Right ventricle myocardium inferior (tissue), 1 donor: ENCODE results near the gene A4GALT. TPM values are rescaled to one million over a fixed set of nuclear protein-coding genes. Genes with fewer than 3 reads are reported as not detected.

ENCODE experiments used
- ATAC-seq: fragments of 200-7000 bp; cut with Tn5 transposase; one replicate; pipeline ENCODE4 v1.9.1; 2020; ENCODE audit warnings: mild to moderate bottlenecking, moderate library complexity
- DNase-seq: peaks from one replicate; pipeline ENCODE4 v3.0.0; 2021; ENCODE audit errors: missing footprints
- intact Hi-C: fragments of 100-400 bp; cut with DNase I; formaldehyde crosslinking; loops from one replicate; pipeline ENCODE4 v1.11.0; 2022
- total RNA-seq: library from RNA; stranded (reverse); fragmentation: NEBNext Ultra II Directional; extraction: Animal tissue kit (Norgen Biotek cat#: 25700); gene quantifications from one replicate; pipeline ENCODE4 v1.2.1, GENCODE V29; 2021
- donor health status: DM: no; HTN: yes; CAD: no; lungs with severe emphysema.

A4GALT gene
- total RNA-seq, 1 donor from 2014 or later, result 81.2 TPM

DNA sequence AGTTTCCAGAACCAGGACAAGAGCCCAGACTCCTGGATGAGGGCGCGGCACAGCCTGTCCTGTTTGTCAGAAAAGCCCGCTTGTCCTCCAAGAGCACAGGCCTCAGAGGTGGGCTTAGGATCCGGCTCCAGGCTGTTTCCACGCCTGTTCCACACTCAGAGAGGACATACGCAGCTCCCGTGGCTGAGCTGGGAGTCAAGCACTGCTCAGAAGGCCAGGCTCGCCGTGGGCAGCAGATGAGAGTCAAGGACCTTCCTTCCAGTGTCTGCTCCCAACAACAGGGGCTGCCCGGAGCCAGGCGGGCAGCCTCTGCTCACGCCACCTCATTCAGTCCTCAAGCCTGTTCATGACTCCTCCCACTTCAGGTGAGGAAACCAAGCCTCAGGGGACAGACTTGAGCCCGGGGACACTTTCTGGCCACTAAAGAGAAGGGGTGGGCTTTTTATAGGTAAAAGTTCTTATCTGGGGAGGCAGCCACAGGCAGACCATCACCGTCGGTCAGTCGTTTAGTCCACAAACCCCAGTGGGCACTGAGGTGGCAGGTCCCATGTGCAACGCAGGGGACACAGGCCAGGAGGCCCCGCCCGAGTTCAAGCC lies 75.2 kb downstream of the A4GALT start:
- intact Hi-C loops, result loop anchor here (2.0 to 5.0 kb wide), 2 partner anchors 31 to 42 kb away; partner anchors contain the start of gene POLDIP3
- no peak for DNase-seq
- peak; percentile 9 for ATAC-seq

DNA sequence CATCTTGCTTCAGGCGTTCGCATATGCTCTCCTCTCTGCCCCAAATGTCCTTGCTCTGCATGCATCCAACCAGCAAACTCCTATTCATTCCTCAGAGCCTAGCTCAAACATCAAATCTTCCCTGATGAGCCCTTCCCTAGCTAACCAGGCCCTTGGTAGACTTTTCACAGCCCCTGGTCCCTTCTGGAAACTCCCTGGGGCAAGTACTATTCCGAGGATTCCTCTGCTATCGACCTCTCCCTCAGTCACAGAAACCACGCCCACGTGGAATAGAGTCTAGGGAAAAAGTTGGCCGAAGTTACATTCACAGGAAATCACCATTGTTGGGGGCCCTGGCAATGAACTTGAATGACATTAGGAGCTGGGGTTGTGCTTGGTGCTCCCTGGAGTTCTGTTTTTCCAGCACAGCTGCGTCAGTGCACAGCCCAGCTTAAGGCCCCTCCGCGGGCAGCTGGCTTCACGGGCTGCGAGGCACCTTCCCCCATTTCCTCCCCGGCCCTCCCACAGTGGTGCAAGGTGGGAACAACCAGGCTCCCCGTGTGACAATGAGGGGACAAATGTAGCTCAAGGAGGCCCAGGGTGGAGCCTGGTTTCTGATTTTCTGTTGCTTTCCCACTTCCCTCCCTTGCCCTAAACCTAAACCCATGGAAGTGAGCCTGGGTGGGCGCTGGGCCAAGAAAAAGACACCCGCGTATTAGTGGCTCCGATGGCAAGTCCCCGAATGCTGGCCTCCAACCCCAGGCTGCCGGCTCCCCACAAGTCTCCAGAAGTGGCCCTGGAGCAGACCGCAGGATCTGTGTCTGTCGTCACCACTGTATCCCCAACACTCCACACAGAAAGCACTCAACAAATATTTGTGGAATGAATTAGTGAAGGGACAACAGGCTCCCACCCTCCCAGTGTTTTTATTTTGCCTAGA lies 76.0 kb downstream of the A4GALT start:
- no peak for DNase-seq
- peak; percentile 7 for ATAC-seq
- intact Hi-C loops, result loop anchor here (2.0 to 5.0 kb wide), 2 partner anchors 30 to 43 kb away; partner anchors contain the start of gene POLDIP3

DNA sequence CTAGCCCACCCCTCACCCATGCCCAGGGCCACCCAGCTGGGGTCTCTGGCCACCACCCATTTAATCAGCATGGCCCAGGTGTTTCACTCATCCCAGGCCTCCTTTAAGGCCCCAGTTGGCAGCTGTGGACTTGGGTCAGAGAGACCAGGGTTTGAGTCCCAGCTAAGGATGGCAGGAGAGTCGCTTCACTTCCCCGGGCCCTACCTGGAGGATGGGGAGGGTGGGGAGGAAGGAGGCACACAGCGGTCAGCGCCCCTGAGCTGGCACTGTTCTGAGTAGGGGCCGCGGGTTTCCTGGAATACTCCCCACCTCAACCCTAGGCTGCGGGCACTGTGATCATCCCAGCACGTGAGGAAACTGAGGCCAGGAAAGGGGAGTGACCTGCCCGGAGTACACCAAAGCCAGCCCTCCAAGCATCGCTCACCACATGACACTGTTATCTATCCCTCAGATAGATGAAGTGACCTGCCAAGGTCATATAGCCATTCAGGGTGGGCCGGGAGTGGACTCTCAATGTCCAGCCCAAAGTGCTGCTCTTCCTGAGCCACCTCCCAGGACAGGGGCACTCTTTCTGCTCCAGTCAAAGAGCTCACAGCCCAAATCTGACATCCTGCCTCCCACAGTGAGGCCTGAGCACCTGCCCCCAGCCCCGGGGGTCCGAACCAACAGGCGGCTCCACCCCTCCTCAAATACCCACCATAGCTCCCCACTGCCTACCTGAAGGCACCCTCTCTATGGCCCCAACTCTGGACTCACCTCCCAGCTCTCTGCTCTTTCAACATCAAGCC lies 76.8 kb downstream of the A4GALT start:
- intact Hi-C loops, result loop anchor here (2.0 kb wide), 1 partner anchor 29 kb away; the partner anchor contains the start of gene POLDIP3
- ATAC-seq (no peak), DNase-seq (no peak)

DNA sequence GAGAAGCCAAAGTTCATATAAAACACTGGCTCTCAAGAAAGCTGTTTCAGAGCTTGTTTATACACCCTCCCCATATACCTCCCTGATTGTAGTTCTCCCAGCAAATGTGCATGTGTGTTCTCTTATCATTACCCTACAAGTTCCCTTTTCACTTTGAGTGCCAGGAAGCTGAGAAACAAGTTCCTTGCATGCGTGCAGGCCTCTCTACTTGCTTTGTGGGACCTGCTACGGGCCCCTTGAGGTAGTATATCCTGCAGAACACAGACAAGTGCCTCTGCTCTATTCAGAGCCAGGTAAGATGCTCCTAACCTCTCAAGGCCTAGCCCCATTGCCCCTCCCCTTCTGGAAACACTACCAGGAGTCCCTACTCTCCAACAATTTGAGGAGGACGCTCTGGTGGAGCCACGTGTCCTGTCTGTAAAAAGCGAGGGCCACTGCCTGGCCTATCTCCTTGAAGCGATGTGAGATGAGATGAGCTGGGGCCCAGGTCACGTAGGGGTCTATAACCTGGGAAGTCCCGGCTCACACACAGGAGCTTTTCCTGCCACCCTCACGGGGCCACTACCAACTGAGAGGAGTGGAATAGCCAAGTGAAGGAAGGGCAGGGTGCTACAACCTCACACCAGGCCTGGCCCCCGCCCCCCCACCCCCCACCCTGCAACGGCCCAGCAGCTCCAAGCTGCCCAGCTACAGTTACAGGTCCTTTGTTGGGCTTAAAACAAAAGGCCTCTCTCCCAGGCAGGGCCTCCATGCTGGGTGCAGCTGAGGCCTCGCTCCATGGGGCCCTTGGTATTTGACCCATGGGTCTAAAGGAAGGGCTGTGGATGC lies 77.7 kb downstream of the A4GALT start:
- ATAC-seq, result no peak
- DNase-seq, result peak; percentile 61
- intact Hi-C loops, result no loop called here

Other genes starting within 250 kb of the A4GALT start
- 16.3 TPM for gene RRP7A, start 201.1 kb downstream of the A4GALT start, total RNA-seq
- gene SERHL2, start 166.9 kb downstream of the A4GALT start, total RNA-seq, result 2.6 TPM
- gene POLDIP3, start 106.0 kb downstream of the A4GALT start, total RNA-seq, result 39.3 TPM
- gene ATP5MGL, start 80.3 kb downstream of the A4GALT start, total RNA-seq, result 0.41 TPM
- 268 TPM for gene CYB5R3, start 71.5 kb downstream of the A4GALT start, total RNA-seq
- 22.3 TPM for gene ARFGAP3, start 136.4 kb upstream of the A4GALT start, total RNA-seq